ENCODE data around the gene CNTNAP5. TPM values are rescaled to one million over a fixed set of nuclear protein-coding genes. Genes with fewer than 3 reads are reported as not detected.

Gene CNTNAP5
- total and polyA plus RNA-seq, 4 donors = not detected

GRCh38 chr2:124646166-124646815, 621.2 kb downstream of the CNTNAP5 start:
- TF ChIP-seq SP1 (IDR thresholded peaks at IDR 0.05) = no peak
- TF ChIP-seq RXRA (IDR thresholded peaks at IDR 0.05) = no peak
- no peak for TF ChIP-seq CTCF (IDR thresholded peaks at IDR 0.05; ENCODE audit: low read depth, low read length, missing input control)
- TF ChIP-seq NR2F2 (IDR thresholded peaks at IDR 0.05) = no peak
- no peak for TF ChIP-seq ZBTB33 (IDR thresholded peaks at IDR 0.05)
- TF ChIP-seq REST (IDR thresholded peaks at IDR 0.05) = no peak
- TF ChIP-seq EGR1 (IDR thresholded peaks at IDR 0.05; ENCODE audit: low read depth in 2 of 2) = no peak
- TF ChIP-seq RAD21 (IDR thresholded peaks at IDR 0.05) = no peak
- TF ChIP-seq TAF1 (conservative IDR thresholded peaks at IDR 0.05) = no peak
- no peak for TF ChIP-seq MAX (IDR thresholded peaks at IDR 0.05)
- no peak for TF ChIP-seq FOXA2 (IDR thresholded peaks at IDR 0.05)
- TF ChIP-seq FOXA1 (IDR thresholded peaks at IDR 0.05) = no peak
- no peak for TF ChIP-seq HNF4G (IDR thresholded peaks at IDR 0.05)
- H3K27ac ChIP-seq (ENCODE audit: low read depth in 1 of 2, low read length in 2 of 2) = no peak overlapping the region
- WGBS = 78% methylated on average over 4 of the region's 4 CpGs
- H3K27me3 ChIP-seq (ENCODE audit: control insufficient read depth in 4 of 4, insufficient read depth in 4 of 4, low read length in 3 of 4) = no peaks in the 10 kb centered on the region
- no peaks in the 10 kb centered on the region for H3K36me3 ChIP-seq (ENCODE audit: control insufficient read depth in 4 of 4, insufficient read depth in 3 of 4, low read depth in 1 of 4, low read length in 3 of 4)
- H3K9me3 ChIP-seq (ENCODE audit: control insufficient read depth in 4 of 4, low read length in 3 of 4) = no peaks in the 10 kb centered on the region
- H3K4me1 ChIP-seq (ENCODE audit: control insufficient read depth in 4 of 4, insufficient read depth in 4 of 4, low read length in 3 of 4) = peaks cover 0 to 2% (median 0%) of the 10 kb centered on the region in 4 donors
- no peak for DNase-seq (ENCODE audit: low spot score)
- no peak overlapping the region for H3K4me3 ChIP-seq (ENCODE audit: low read depth in 1 of 3, low read length in 3 of 3)
- no peak overlapping the region for H3K9ac ChIP-seq (ENCODE audit: low read depth in 1 of 2, low read length in 2 of 2)

GRCh38 chr2:124647245-124647644, 622.2 kb downstream of the CNTNAP5 start:
- Histone ChIP-seq H3K9me3 (ENCODE audit: control insufficient read depth in 4 of 4, low read length in 3 of 4) (no peaks in the 10 kb centered on the region), H3K9ac (ENCODE audit: low read depth in 1 of 2, low read length in 2 of 2) (no peak overlapping the region), H3K27me3 (ENCODE audit: control insufficient read depth in 4 of 4, insufficient read depth in 4 of 4, low read length in 3 of 4) (no peaks in the 10 kb centered on the region), H3K4me1 (ENCODE audit: control insufficient read depth in 4 of 4, insufficient read depth in 4 of 4, low read length in 3 of 4) (peaks cover 0 to 2% (median 0%) of the 10 kb centered on the region in 4 donors), H3K27ac (ENCODE audit: low read depth in 1 of 2, low read length in 2 of 2) (no peak overlapping the region), H3K36me3 (ENCODE audit: control insufficient read depth in 4 of 4, insufficient read depth in 3 of 4, low read depth in 1 of 4, low read length in 3 of 4) (no peaks in the 10 kb centered on the region), H3K4me3 (ENCODE audit: low read depth in 1 of 3, low read length in 3 of 3) (no peak overlapping the region)
- no peak for TF ChIP-seq FOXA2 (IDR thresholded peaks at IDR 0.05)
- TF ChIP-seq ATF3 (IDR thresholded peaks at IDR 0.05) = no peak
- TF ChIP-seq RXRA (IDR thresholded peaks at IDR 0.05) = peak in 1 of 2 donors; percentile 36
- no peak for TF ChIP-seq GABPA (IDR thresholded peaks at IDR 0.05 in 1 of 2, conservative IDR thresholded peaks at IDR 0.05 in 1 of 2)
- TF ChIP-seq JUND (IDR thresholded peaks at IDR 0.05) = peak in 1 of 2 donors; percentile 21
- peak in 1 of 2 donors; percentile 37 for TF ChIP-seq HNF4A (conservative IDR thresholded peaks at IDR 0.05)
- peak in 1 of 2 donors; percentile 24 for TF ChIP-seq RAD21 (IDR thresholded peaks at IDR 0.05)
- DNase-seq (ENCODE audit: low spot score) = no peak
- 61% methylated on average over 3 of the region's 3 CpGs for WGBS
